Measurements from ENCODE around the gene SH3BP4. TPM values are rescaled to one million over a fixed set of nuclear protein-coding genes. Genes with fewer than 3 reads are reported as not detected.

Gene SH3BP4
- total RNA-seq, 1 experiment from 2014 or later = 93.8 TPM

- H2BK15ac ChIP-seq (ENCODE audit: low read depth, low read length) = no peak overlapping the region
- H3K18ac ChIP-seq (ENCODE audit: insufficient read length, low read depth, low read length) = no peak overlapping the region
- H3K4ac ChIP-seq (ENCODE audit: low read depth, low read length) = no peak overlapping the region
- H3K14ac ChIP-seq (ENCODE audit: insufficient read depth, low read length) = peak overlapping the region; percentile 34; the same call in 1 of the 2 replicates
- H2BK5ac ChIP-seq (ENCODE audit: insufficient read length, low read length) = no peak overlapping the region
- no peak overlapping the region for H2AFZ ChIP-seq (ENCODE audit: low read length)
- TF ChIP-seq CTCF (conservative IDR thresholded peaks at IDR 0.05) = no peak
- no peak overlapping the region for H3K23ac ChIP-seq (ENCODE audit: insufficient read length, low read depth, low read length)
- H2BK20ac ChIP-seq (ENCODE audit: low read depth, low read length, poor library complexity, severe bottlenecking) = no peak overlapping the region
- no peak overlapping the region for H2AK5ac ChIP-seq (ENCODE audit: insufficient read length, low read length)
- H3K27ac ChIP-seq (ENCODE audit: insufficient read length, low read depth, low read length) = no peak overlapping the region
- no peak overlapping the region for H3T11ph ChIP-seq (ENCODE audit: low read length)
- peaks cover 19% of the 10 kb centered on the region for H3K4me1 ChIP-seq (ENCODE audit: insufficient read depth, low read length)
- no peaks in the 10 kb centered on the region; the same call in 1 of the 2 replicates for H3K27me3 ChIP-seq (ENCODE audit: insufficient read depth, low read length)
- peaks cover 14% of the 10 kb centered on the region for H3K79me1 ChIP-seq (ENCODE audit: insufficient read depth, low read depth, low read length, poor library complexity, severe bottlenecking)
- H3K23me2 ChIP-seq (ENCODE audit: insufficient read length, low read depth, low read length, poor library complexity, severe bottlenecking) = peaks cover 32% of the 10 kb centered on the region
- Mint-ChIP-seq H3K36me3 (ENCODE audit: insufficient read depth in 1 of 3, low read depth in 3 of 3) (peaks cover 2 to 19% (median 18%) of the 10 kb centered on the region in 3 experiments; a peak in 5 of 7 replicates), H3K4me3 (peak overlapping the region; percentile 88 to 89; a peak in 4 of 5 replicates), H3K9me3 (no peaks in the 10 kb centered on the region), H3K27me3 (ENCODE audit: low read depth) (peaks cover 7% of the 10 kb centered on the region), H3K27ac (peak overlapping the region; percentile 95 to 98 (median 98)), H3K4me1 (peaks cover 79 to 84% of the 10 kb centered on the region in 2 experiments)
- H4K5ac ChIP-seq (ENCODE audit: insufficient read length, low read depth, low read length) = no peak overlapping the region
- H3K4me2 ChIP-seq (ENCODE audit: insufficient read depth, insufficient read length, low read length) = peak overlapping the region; percentile 72
- no CpG with 5 or more reads among the region's 16 CpGs for WGBS (ENCODE audit: extremely low coverage, insufficient read length, low lambda C conversion rate)
- no peak overlapping the region for H4K8ac ChIP-seq (replicated peaks; ENCODE audit: insufficient read length, low read depth, low read length)
- H4K91ac ChIP-seq (ENCODE audit: insufficient read length, low read depth, low read length) = no peak overlapping the region
- H4K20me1 ChIP-seq (ENCODE audit: control insufficient read depth, insufficient read depth, insufficient read length) = no peaks in the 10 kb centered on the region
- no peak overlapping the region for H3K9ac ChIP-seq (ENCODE audit: extremely low read depth, insufficient read length, low read length)
- no peak overlapping the region for H3K56ac ChIP-seq (ENCODE audit: insufficient read length, low read depth, low read length)
- H3K9me3 ChIP-seq (ENCODE audit: control insufficient read depth, low read depth, low read length) = no peaks in the 10 kb centered on the region
- peak overlapping the region; percentile 65 for H2BK12ac ChIP-seq (ENCODE audit: insufficient read length, low read depth, low read length)
- no peak overlapping the region for H2BK120ac ChIP-seq (ENCODE audit: low read depth, low read length, poor library complexity, severe bottlenecking)
- H3K79me2 ChIP-seq (ENCODE audit: insufficient read depth, low read length) = peaks cover 38% of the 10 kb centered on the region; the same call in 1 of the 2 replicates
- DNase-seq = no peak
These were observed 3.3 kb downstream of the SH3BP4 start for GRCh38 chr2:234955091-234955591.
